Activated CD4-positive, CD25-positive, alpha-beta regulatory T cell (primary cell): Measurements from ENCODE around the gene GUCY2F.

Experiments used
- DNase-seq, 4 experiments: peaks; one replicate each; lab custom pipeline; 2025; lab: John Stamatoyannopoulos, UW

Gene GUCY2F

DNA sequence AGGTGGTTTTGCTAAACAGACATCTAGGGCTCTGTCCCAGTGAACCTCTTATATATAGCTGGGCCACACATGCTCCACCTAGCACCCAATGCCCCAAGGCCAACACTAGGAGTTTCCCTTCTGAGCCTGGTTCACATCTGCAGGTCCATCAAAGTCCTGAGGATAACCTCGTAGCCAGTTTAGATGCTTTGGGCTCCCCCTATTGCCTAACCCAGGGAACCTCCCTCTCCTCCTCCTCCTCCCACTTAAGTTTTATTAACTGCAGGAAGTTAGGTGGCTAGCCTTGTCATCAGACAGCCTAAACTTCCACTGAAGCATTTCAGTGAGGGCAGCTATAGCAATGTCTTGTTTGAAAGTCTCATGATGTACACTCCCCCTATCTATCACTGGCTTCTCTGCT lies 88.0 kb downstream of the GUCY2F start:
- no peak for DNase-seq

DNA sequence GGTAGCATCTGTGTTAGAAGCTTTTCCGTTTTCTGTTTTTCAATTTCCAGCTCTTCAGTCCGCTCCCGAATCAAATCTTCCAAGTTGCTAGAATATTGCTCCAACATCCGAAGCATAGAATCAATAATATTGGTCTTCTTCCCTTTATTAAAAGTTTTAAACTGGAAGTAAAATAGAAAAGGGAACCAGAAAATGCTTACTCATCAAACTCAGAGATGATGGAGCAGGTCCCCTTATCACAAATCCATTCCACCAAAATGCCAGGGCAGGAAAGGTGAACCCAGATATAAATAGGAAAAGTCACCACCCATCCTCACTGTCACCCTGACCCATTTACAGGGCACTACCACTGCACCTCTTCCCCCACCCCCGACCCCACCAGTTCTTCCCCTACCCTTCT lies 89.0 kb downstream of the GUCY2F start:
- no peak for DNase-seq

DNA sequence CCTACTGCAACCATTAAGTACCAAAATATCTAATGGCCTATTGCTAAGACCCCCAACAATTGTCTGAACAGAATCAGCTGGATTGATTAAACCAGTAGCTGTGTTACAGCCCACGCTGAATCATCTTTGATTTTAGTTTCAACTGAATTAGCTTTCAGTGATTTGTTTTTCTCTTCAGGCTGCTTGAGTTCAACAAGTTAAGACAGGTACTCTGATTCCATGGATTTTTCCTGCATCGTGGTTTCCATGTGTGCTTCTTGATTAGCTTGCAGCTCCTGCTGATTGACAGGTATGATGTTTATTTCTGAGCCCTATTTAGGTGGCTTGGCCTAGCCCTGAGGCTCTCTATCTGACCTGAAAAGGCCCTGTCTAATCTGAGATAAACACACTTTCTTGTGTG lies 91.3 kb downstream of the GUCY2F start:
- DNase-seq = no peak

DNA sequence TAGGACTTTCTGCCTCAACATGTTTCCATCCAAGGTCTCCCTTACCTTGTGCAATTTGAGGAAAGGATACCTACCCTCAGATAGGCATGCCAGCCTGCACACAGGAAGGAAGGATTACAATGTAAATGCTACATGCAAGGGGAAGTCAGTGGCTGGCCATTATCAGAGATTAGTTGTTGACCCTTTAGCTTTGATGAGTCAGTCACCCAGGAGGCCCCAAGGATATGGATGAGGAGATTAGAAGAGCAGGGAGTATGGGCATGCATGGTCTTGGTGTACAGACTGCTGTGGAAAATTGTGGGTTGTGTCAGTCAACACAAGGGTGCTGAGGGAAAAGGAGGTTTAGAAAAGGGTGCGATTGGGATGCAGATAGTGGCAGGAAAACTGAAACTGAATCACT lies 92.0 kb downstream of the GUCY2F start:
- DNase-seq = no peak

DNA sequence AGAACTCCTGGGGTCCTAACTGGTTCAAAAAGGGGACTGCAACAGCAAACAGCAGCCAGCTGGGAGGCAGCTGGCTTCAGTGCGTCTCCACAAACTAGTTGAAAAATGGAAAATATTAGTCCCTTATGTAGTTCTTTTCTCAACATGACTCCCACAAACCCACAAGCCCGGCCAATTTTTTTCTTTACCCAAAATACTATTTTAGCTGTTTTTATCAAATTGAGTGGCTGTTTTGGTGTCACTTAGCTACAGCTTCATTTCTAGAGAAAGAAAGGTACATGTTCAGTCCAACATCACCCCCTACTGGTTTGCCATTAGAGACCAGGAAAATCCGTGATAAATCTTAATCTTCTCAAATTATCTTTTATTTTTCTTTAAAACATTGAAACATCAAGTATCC lies 97.2 kb downstream of the GUCY2F start:
- DNase-seq = no peak

DNA sequence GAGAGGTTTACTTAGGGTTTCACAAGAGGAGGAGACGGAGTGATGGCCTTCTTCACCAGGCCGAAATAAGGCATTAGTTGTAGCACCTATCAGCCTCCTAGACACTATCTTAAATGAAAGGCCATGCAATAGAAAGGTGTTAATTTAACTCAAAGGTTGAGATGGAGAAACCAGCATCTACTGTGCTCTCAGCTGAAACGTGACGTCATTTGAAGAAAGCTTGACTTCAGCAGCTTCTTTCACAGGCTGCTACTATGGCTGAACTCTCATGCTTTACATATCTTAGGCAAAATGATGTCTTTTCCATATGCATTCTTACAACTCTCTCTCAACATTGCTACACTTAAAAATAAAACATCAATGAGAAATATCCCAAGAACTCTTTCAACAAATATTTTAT lies 99.6 kb downstream of the GUCY2F start:
- DNase-seq = no peak

DNA sequence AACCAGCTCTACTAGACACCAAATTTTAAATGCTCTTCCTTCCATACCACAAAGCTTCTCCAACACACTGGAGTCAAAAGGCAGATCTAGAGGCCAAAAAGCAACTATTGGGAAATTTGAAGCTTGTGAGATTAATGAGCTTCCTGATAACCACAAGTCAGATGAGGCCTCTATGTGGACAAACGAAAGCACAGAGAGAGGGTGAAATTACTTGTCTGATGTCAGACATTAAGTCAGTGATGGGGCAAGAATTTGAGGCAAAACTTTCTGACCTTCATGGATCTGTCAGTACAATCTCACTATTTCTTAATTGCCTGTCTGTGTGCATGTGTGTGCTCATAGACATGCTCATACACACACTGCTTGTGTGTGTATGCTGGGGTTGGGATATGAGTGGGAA lies 103.6 kb downstream of the GUCY2F start:
- DNase-seq = no peak

DNA sequence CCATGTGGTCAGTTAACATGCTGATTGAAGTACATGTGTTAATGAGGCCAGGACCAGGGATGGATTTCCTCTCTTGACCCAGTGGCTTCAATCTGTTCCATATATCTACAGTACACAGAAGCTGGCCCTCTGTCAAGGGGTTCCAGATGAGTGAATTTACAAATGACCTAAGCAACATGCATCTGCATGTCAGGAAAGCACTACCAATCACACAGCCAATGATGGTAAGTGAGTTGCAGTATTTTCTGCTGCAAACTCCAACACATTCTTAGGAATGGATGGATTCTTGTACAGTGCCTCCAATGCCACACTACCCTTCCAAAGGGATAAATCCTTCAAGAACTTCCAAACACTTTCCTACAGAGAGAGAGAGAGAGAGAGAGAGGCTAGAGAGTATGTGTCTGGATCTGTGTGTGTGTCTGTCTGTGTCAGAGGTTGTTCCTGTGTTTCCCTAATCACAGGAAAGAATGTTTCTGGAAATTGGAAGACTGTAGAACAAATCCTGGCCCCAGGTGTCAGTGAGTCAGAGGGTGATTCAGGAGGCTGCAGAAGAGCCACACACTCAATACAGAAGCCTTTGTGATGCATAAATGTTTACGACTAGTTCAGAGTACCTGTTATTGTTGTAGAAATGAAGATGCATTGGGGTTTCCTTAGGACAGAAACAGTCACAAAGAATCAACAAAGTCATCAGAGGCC lies 107.5 kb downstream of the GUCY2F start:
- DNase-seq = no peak

DNA sequence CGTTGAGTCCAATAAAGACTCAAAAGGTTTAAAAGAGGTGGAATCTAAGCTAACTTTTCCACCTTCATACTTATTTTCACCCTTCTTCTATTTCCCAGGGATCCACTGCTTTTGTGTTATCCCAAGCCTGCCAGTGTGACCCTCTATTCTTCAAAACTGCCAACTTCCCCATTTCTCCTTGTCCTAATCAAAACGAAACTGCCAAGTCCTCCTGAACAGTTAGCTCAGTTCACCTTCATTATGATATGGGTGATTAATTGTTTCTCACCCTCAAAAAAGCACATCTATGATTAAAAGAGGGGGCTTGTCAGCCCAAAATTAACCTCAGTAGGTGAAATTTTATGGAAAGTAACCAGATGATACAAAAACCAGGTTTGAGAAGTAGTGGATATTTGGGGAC lies 108.4 kb downstream of the GUCY2F start:
- DNase-seq = no peak

DNA sequence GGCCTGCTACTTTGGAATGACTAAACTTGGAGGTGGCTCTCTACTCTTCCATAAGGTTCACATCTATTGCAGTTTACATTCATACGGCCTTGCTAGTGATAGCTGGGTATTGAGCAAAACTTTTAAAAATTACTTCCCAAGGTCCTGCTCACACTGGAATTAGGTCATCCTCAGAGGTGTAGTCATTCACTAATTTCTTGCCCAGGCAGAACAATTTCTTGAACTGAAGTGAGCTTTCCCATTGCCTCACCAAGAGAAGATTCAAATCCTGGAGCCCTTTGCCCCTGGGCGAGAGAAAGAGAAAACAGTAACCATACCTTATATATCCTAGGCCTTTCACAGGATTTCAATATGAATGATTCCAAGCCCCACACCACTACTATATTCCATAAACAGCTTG lies 109.2 kb downstream of the GUCY2F start:
- DNase-seq = no peak

DNA sequence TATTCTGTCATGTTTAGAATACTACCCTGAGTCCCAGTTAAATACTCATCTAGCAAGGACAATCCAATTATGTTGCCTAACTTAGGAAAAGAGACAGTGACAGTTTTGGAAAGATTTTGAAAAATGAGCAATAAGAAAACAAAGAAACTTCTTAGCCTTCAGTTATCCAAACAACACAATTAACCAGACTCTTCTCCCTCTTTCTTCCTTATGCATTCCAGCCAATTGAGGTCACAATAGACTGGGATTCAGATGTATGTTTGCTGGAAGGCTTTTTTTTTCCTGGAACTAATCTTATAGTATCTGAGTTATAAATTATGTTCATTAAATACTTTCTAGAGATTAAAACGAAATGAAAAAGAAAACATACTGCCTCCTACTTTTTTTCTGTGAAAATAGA lies 109.6 kb downstream of the GUCY2F start:
- DNase-seq = no peak

DNA sequence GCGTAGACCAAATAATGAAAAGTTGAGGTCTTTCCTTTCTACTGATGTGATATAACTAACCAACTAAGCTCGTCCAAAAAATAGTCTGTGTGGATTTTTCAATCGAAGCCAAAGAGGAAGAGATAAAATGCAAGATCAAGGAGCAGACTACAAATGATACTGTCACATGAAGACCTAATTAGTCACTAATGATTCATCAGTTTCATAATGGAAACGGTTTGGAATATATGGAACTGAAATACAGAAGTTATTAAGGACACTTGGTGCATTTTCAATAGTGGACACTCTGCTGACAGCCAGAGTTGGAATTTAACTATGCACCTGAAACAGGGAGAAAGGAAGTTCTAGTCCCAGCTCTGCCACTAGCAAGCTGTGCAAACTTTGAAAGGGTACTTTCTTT lies 119.8 kb downstream of the GUCY2F start:
- DNase-seq = no peak

DNA sequence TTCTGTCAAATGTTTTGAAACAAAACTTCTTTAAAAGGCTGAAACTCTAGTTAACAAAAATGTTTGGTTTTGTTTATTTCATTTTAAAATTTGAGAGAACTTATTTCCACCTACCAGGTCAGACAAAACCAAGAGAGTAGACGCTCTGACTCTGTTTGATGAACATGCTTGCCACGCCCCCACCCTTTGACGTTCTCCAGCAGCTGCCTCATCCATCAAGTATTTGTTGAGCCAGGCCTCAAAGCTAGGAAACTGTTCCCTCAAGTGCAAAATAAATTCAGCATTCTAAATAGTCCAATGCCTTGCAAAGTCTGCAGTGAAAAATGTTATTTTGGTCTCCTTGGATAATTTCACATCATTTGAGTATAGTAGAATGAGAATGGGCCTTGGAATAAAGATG lies 121.6 kb downstream of the GUCY2F start:
- DNase-seq = no peak

DNA sequence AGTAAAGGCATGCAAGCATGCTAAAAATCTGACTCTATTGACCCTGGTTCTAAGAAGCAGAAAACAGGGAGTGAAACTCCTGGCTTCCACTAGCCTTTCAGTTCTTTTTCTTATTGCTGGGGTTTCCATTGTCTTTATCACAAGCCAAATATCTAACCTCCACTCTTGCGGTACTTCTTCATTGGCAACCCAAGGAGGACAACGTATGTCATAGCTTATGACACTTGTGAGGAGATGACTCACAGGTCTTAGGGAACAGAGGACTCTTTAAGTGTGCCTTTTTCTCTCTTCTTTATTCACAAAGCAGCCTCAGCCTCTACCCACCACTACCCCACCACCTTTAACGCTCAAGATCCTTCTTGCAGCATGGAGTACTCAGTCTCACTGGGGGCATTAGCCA lies 124.2 kb downstream of the GUCY2F start:
- no peak for DNase-seq

DNA sequence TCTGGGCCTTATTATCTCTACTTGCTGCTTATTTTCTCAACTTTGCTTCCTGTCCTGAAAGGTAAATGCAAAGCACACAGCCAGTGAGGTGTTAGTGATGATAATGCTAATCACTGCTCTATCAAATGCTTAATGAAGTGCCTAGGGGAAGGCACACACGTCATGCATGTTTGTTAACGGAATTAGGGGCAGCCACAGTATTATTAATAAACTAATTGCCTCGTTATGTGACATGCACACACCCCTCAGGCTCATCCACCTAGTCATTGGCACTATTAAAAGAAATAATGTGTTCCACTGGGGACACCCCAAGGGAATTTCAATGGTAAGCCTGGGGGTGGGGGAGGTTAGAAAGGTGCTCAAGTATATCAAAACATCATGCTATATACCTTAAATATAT lies 125.2 kb downstream of the GUCY2F start:
- no peak for DNase-seq

DNA sequence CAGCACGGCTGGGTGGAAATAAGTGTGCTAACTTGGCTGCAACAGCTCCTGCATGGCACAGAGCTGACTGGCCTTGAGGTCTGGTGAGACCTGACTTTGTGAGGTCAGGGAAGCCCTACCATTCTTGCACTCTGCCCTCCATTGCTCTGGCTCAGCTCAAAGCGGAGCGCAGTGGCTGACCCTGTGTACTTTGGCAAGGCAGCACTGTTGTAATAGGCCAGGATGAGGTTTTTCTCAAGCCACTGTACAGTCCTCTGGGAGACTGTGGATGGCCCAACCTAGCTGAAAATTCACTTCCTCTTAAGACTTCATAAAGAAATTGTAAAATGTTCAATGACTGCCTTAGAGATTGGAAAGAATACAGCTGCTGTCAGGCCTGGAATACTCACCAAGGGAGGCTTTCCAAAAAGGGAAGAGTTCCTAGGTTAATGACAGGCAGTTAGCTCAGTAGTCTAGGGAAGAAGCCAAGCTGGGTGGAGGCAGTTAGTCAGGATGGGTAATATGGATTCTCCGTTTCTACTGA lies 129.8 kb downstream of the GUCY2F start:
- no peak for DNase-seq

DNA sequence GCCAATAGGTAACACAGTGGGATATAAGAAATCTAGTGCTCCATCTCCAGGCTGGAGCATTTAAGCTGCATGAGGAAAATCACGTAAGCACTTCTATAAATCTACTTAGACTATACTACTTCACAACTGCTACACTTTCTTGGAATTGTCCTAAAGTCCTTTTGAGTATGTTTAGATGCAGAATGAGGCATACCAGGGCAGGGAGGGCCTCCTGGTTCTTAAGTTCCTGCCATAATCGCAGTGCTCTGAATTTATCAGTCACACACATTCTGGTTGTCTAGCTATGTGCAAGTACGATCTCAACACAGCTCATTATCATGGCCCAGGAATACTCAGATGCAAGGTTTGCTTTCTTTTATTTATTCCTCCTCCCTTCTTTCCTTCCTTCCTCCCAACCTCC lies 130.3 kb downstream of the GUCY2F start:
- DNase-seq = no peak

DNA sequence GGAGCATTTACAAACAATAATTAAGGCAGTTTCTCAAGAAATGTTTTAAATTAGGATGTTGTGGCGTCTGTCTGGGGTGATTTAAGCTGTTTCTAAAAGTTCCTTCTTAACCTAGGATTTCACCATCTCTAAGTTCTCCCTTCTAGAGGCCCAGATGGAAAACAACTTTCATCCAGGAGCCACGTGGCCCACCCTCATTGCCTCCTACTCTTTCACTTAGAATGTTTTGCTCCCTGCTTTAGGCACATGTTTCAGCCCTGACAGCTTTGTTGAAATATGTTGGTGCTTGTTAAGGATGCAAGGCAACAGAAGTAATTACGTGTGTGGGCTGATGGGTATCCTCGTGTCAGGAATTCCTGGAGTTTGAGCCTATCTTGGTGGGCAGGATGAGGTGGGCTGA lies 131.3 kb downstream of the GUCY2F start:
- no peak for DNase-seq

DNA sequence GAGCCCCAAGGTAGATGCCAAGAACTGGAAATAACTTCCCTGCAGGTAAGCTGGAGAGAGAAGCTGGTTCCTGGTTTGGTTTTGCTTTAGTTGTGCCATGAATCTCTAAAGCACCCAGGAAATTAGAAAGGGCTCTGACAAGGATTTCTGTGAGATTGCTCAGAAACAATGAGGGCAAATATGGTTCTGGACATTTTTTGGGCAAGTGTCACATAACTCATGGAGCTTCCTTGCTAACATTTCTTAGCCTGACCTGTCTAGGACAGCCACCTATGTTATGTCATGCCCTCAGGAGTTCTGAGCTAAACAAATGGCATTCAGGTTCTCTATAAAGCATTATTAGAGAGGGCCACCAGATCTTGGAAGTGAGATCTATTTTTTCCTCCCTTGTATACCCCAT lies 131.8 kb downstream of the GUCY2F start:
- no peak for DNase-seq

DNA sequence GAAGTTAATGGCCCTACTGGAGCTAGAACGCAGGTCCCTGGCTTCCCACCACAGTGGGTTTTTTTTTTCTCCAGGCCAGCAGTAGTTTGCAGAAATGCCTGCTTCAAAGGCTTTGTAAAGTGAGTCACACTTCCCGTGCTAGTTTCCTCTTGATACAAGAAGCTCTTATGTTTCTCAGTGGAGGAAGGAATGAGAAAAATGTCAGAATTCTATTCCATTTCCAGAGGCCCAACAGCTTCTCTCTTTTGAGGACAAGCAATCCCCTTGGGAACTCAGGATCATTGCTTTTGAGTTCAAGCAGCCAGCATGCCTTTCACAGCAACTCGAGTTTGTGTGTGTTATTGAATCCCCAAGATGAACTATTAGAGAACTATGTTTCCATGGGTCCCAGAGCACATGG lies 134.3 kb downstream of the GUCY2F start:
- no peak for DNase-seq

DNA sequence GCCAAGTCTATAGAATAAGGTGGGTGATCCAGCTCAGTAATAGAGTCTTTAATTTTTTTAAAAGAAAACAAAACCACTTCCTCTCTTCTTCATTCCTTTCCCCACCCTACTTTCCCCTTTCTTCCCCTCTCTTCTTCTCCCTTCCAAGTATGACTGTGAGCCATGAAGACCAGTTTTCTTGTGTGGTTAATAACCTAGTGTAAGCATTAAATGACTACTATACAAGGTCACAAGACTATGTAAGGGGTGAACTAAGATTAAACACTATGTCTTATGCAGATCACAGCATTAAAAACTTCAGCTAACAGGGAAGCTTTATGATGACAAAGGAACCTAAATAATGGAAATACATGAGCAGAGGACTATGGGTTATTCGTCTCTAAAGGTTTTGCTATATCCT lies 135.4 kb downstream of the GUCY2F start:
- DNase-seq = no peak

DNA sequence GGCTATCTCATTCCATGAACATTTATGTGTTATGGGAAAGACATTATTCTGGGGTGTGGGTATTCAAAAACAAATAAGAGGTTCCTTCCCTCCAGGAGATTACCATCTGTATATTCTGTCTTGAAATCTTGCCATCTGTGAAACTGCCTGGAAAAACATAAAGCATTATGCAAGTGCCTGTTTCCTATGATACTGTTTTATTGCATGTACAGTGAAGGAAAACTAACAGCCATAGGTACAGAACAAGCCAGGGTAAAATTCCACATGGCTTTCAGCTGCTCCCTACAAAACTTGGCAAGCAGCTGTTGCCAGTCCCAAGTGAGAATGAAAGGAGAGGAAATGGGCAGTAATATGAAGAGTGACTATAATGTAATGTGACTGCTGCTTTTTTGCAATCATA lies 136.0 kb downstream of the GUCY2F start:
- DNase-seq = no peak

DNA sequence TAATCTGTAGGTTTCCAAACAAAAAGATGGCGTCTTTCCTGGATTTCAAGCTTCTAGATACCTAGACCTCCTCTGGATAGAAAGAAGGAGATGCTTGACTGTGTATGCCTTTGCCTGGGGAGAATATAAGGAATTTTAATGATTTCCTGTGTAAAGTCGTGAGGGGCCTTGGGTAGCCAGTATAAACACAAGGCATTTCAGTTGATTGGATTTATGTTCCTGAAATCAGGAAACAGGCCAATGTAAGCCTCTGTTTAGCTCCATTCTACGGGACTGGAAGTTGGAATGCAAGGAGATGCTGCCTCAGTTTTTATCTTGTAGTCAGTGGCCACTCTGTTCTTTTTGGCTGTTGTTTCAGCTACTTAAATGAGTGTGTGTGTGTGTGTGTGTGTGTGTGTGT lies 137.2 kb downstream of the GUCY2F start:
- no peak for DNase-seq

DNA sequence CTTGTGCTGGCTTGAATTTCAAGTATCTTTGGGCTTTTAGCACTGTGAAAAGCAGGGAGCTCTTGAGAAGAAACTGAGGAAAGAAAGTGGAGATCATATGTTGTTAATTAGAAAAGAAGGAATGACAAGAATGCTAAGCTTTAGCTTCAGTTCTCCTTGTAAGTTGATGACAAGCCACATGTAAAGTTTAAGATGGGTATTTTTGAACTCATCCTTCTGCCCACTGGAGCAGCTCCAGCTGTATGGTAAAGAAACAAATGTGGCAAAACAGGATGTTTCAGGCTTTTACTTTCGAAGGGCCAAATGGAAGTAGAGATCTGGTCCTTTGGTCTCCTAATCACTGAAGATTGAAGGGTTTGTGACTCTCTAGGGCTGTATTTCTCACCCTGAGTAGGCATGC lies 137.8 kb downstream of the GUCY2F start:
- DNase-seq = no peak

DNA sequence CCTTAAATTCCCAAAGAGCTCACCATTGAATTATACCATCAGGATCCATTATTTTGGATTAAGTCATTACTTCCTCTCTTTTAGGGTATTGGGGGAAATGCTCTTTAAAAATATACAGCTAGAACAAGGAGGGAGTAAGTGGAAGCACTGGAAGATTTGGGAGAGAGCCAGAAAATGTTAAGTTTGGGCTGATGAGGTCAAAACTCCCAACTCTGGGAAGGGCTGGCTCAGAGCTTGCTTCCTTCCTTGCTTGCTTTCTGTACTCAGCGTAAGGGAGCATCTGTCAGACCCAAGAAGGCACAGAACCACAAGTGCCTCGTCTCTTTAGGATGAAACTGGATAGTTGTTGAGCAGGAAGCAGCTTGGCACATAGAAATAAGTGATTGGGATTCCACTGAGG lies 138.2 kb downstream of the GUCY2F start:
- no peak for DNase-seq
